IPS DF 4.7 (cell line): ENCODE data around the gene SCAMP5.

ENCODE experiments used
- DNase-seq: peaks from one replicate; pipeline ENCODE4 v3.0.0-alpha.2; 2013; ENCODE audit warnings: low spot score; ENCODE audit errors: extremely low read depth

SCAMP5 gene

GRCh38 chr15:75045332-75046015 is 50.1 kb downstream of the SCAMP5 start:
- no peak for DNase-seq

DNA sequence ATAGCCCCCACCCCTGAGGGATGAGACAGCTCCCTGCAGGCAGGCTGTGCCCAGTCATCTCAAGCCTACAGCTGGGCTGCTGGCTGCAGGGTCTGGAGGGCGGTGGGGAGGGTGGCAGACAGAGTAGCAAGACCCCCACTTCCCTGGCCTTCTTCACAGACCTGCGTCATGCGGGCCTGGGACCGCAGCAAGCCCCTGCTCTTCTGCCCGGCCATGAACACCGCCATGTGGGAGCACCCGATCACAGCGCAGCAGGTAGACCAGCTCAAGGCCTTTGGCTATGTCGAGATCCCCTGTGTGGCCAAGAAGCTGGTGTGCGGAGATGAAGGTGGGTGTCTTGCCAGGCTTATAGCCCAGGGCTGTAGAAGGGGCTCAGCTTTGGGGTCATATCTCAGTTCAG is 53.0 kb downstream of the SCAMP5 start:
- DNase-seq = no peak

GRCh38 chr15:75049392-75049791 is 54.0 kb downstream of the SCAMP5 start:
- no peak for DNase-seq

DNA sequence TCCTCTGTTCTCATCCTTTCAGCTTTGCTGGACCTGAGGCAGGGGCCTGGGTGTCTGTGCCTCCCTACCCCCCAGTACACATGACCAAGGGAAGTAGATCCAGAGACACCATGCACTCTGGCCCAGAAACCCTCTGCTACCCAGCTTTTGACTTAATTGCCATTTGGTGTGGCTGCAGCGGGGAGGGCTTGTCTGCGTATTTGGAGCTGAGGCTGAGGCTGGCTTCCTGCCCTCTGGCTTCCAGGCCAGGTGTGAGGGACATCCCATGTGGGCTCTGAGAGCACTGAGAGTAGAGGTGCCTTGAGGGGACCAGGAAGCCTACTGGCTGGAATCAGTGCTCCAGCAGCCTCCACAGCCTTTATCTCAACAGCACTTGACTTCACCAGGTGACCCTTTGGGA is 54.9 kb downstream of the SCAMP5 start:
- no peak for DNase-seq

DNA sequence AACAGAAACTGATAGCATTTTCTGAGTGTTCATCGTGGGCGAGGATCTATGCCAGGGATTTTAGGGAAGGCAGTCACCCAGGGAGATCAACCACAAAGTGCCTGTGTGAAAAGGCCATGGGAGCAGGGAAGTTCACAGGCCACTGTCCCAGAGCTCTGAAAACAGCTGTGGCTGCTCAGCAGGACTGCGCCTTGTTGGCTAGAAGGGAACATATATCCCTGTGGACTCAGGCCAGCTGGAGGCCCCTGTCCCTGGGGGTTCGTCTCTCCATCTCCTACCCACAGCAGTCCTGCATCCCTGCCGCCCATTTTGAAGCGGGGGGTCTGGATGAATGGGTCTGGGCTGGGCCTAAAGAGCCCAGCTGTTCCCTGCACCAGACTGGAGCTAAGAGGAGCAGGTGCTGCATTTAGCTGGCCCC is 55.8 kb downstream of the SCAMP5 start:
- DNase-seq = no peak

GRCh38 chr15:75051711-75052110 is 56.3 kb downstream of the SCAMP5 start:
- DNase-seq = no peak

DNA sequence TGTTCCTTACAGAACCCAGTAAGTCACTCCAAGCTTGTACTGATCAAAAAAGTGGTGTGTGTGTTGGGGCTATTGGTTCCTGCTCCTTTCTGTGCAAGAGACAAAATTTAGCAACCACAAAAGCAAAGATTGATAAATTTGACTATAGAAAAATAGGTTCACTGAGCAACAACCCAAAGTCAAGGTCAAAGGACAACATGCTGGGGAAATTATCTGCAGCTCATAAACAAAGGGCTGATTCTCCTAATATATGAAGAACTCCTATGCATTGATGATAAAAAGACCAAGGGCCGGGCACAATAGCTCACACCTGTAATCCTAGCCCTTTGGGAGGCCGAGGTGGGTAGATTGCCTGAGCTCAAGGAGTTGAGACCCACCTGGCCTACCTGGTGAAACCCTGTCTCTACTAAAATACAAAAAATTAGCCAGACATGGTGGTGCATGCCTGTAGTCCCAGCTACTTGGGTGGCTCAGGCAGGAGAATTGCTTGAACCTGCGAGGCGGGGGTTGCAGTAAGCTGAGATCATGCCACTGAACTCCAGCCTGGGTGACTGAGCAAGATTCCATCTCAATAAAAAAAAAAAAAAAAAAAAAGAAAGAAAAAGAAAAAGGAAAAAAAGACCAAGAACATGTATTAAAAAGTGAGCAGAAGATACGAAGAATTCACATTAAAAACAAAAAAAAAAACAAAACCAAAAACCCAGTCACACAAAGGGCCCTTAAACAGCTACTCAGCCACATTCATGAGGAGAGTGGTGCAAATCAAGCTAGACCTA is 57.8 kb downstream of the SCAMP5 start:
- DNase-seq = no peak

GRCh38 chr15:75053748-75054125 is 58.4 kb downstream of the SCAMP5 start:
- DNase-seq = no peak

GRCh38 chr15:75054172-75054897 is 59.0 kb downstream of the SCAMP5 start:
- no peak for DNase-seq

DNA sequence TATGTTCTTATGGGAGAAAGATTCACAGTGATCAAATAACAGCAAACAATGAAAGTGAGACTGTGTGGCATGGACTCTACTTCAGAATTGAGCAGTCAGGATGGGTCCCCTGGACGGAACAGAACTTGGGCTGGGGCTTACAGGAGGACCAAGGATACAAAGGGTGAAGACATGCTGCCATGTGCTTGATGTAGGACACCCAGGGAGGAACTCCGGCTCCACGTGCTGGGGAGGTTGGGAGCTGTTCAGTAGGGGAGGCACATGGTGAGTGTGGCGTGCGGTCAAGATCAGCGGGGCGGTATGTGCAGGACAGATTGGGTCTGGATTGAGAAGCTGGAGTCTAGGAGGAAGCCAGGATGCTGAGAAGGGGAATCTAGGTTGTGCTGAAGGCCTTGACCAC is 60.7 kb downstream of the SCAMP5 start:
- no peak for DNase-seq

DNA sequence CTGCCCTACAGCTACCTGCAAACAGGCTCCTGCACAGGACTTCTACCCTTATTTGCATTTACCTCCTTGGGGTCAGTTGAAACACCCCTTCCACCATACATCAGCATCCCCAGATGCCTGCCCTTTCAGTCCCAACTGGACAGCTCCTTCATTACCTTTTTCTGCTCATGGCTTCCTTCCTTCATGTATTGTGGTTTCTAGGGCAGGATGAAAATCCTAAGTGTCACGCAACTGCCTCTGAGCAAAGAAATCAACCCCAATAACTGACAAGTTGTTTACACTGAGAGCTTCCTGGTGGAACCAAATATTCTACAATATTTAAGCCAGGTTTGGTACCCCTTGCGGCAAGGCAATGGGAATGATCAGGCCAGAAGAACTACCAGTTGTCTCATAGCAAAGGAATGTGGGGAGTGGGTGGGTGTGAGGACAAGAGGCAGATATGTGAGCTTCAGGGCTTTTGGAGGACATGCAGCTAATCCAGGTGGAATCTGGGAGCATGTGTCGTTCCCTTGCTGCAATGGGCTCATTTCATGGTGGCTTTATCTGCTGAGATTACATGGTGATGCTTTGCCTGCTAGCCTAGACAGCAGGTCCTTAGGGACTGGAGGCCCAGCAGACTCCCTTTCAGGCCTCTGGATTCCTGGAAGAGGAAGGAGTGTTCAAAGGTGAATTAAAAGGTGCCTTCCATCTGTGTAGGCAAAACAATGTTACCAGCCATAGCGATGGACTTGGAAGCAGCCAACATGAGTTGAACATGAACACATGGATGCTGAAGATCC is 63.0 kb downstream of the SCAMP5 start:
- DNase-seq = no peak

DNA sequence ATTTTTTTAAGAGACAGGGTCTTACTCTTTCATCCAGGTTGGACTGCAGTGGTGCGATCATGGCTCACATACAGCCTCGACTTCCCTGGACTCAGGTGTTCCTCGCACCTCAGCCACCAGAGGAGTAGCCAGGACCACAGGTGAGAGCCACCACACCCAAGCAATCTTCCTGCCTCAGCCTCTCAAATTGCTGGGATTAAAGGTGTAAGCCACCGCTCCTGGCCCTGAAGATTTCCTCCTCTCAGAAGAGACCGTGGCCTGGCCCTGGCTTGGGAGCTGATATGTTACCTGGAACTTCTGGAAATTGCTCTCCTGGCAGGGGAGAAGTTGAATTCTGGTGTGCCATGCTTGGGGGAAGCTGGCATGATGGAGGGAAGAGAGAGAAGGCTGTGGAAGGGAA is 64.2 kb downstream of the SCAMP5 start:
- DNase-seq = no peak

GRCh38 chr15:75061272-75061671 is 65.9 kb downstream of the SCAMP5 start:
- DNase-seq = no peak

- DNase-seq = no peak
These were observed 67.3 kb downstream of the SCAMP5 start for GRCh38 chr15:75062706-75063105.

- DNase-seq = no peak
These were observed 68.0 kb downstream of the SCAMP5 start for GRCh38 chr15:75063338-75063737.

DNA sequence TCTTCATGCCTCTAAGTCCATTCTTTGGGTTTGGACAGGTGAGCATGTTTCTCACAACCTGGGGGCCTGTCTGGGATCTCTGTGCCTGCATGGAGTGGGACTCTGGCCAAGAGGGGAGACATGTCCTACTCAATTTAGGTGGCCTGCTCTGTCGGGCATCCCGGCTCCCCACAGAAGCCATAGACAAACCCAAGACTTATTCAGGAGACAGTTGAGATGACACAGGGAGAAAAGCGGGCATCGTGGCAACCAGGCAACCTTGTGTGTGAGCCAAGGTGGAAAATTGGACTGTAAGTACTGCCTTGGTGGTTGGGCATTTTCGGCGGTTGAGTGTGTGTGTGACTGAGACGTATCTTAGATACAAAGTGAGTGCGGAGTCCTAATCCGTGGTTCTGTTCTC is 68.5 kb downstream of the SCAMP5 start:
- DNase-seq = no peak

- no peak for DNase-seq
These were observed 69.5 kb downstream of the SCAMP5 start for GRCh38 chr15:75064846-75065245.

GRCh38 chr15:75065467-75065850 is 70.1 kb downstream of the SCAMP5 start:
- no peak for DNase-seq

DNA sequence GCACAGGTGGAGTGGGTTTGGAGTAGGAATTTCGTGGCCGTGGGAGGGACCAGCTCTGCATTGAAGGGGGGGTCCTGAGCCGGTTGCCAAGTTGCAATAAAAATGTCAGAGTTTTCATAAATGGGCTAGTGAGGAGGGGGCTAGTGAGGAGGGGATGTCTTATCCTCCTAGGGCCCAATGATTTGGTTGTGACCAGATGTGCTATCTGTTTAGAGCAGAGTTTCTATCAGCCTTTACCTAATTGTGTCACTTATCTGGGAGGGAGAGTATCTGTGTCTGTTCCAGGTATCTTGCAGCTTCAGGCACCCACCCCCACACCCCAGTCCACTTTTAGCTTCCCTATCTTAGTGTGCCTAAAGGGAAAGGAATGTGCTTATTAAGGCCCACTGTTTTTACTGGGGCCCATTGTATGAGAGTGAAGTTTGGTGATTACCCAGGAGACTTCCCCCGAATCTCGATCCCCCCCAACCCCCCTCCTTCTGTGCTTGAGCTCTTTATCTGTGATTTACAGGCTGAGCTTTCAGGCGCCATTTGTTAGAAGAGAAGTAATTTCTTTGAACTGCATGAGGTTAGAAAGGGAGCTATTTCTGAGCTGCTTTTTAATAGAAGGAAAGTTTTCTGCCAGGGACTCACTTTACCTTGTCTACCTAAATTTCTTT is 70.6 kb downstream of the SCAMP5 start:
- no peak for DNase-seq

- no peak for DNase-seq
These were observed 71.9 kb downstream of the SCAMP5 start for GRCh38 chr15:75067123-75067830.

DNA sequence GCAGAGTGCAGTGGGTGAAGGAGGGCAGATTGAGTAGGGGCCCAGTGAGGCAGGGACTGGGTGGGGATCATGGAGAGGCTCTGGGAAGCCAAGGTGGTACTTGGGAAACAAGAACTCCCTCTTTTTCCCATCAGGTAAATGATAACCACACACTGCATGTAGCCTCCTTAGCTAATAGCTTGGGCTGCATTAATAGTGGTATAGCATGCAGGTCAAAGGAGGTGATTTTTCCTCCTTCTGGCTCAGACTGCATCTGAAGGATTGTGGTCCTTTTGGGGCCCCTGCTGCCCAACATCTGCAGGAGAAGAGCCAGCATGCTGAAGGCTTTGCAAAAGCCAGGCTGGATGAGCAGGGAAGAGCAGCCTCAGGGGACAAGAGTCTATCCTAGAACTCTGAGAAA is 73.4 kb downstream of the SCAMP5 start:
- DNase-seq = no peak
